Measurements from ENCODE around the gene ICOS.

DNA sequence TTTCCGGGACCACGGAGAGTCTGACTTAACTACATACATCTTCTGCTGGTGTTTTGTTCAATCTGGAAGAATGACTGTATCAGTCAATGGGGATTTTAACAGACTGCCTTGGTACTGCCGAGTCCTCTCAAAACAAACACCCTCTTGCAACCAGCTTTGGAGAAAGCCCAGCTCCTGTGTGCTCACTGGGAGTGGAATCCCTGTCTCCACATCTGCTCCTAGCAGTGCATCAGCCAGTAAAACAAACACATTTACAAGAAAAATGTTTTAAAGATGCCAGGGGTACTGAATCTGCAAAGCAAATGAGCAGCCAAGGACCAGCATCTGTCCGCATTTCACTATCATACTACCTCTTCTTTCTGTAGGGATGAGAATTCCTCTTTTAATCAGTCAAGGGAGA lies 23.1 kb downstream of the ICOS start:
- TF ChIP-seq, protein P1, sequence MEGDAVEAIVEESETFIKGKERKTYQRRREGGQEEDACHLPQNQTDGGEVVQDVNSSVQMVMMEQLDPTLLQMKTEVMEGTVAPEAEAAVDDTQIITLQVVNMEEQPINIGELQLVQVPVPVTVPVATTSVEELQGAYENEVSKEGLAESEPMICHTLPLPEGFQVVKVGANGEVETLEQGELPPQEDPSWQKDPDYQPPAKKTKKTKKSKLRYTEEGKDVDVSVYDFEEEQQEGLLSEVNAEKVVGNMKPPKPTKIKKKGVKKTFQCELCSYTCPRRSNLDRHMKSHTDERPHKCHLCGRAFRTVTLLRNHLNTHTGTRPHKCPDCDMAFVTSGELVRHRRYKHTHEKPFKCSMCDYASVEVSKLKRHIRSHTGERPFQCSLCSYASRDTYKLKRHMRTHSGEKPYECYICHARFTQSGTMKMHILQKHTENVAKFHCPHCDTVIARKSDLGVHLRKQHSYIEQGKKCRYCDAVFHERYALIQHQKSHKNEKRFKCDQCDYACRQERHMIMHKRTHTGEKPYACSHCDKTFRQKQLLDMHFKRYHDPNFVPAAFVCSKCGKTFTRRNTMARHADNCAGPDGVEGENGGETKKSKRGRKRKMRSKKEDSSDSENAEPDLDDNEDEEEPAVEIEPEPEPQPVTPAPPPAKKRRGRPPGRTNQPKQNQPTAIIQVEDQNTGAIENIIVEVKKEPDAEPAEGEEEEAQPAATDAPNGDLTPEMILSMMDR (IDR thresholded peaks at IDR 0.05; ENCODE audit: poor library complexity) = no peak
- TF ChIP-seq EZH2 (IDR thresholded peaks at IDR 0.05; ENCODE audit: borderline replicate concordance) = no peak
- no peak for TF ChIP-seq EZH2phosphoT487 (IDR thresholded peaks at IDR 0.05; ENCODE audit: low read depth, severe bottlenecking, unreplicated experiment)

Measured in hepatocyte (in vitro differentiated cells).